HPDE6-E6E7 (cell line): Measurements from ENCODE around the gene GRIK5.
A peak's percentile ranks its signal among the peaks of the same experiment; 100 is the strongest.
"Not testable (repeated sequence)": the region's sequence is repeated elsewhere in the genome, so short reads cannot be mapped to it uniquely, and the experiment has no call there.

Source experiments
- DNase-seq: peaks from one replicate; pipeline ENCODE4 v3.0.0; 2011; ENCODE audit warnings: missing footprints; ENCODE audit errors: extremely low spot score

GRIK5 gene, protein sequence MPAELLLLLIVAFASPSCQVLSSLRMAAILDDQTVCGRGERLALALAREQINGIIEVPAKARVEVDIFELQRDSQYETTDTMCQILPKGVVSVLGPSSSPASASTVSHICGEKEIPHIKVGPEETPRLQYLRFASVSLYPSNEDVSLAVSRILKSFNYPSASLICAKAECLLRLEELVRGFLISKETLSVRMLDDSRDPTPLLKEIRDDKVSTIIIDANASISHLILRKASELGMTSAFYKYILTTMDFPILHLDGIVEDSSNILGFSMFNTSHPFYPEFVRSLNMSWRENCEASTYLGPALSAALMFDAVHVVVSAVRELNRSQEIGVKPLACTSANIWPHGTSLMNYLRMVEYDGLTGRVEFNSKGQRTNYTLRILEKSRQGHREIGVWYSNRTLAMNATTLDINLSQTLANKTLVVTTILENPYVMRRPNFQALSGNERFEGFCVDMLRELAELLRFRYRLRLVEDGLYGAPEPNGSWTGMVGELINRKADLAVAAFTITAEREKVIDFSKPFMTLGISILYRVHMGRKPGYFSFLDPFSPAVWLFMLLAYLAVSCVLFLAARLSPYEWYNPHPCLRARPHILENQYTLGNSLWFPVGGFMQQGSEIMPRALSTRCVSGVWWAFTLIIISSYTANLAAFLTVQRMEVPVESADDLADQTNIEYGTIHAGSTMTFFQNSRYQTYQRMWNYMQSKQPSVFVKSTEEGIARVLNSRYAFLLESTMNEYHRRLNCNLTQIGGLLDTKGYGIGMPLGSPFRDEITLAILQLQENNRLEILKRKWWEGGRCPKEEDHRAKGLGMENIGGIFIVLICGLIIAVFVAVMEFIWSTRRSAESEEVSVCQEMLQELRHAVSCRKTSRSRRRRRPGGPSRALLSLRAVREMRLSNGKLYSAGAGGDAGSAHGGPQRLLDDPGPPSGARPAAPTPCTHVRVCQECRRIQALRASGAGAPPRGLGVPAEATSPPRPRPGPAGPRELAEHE

DNA sequence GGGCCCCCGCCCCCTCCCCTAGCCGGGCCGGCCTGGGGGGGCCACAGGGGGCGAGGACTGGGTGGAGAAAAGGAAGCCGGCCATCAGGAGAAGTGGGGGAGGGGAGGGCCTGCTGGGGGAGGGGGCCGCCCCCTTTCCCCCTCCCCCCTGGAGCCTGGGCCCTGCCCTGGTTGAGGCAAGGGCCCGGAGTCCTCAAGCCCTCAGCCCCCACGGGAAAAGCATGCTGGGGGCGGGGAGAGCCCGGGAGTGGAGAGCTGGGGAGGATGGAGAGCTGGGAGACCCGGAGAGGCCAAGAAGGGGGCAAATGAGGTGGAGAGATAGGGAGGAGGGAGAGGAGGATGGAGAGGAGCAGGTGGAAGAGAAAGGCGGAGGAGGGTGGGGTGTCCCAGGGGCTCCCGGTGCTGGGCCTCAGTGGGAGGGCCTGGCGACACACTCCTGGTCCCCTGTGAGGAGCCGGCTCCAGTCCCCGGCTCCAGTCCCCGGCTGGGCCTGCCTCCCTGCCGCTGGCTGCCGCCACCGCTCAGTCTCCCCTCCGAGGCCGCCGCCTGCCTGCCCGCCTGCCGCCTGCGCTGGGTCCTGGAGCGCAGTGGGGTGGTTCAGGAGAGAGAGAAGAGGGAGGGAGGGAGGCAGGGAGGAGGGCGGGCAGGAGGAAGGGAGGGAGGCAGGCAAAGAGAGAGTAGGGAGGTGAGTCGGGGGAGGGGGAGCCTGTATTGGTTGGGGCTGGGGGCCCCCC, at the start of gene GRIK5:
TSS of gene GRIK5 (minus strand) at position 588 of the 733 bp plus-strand sequence. CDS start 4,436 bp downstream, outside the sequence.
- no peak for DNase-seq

DNA sequence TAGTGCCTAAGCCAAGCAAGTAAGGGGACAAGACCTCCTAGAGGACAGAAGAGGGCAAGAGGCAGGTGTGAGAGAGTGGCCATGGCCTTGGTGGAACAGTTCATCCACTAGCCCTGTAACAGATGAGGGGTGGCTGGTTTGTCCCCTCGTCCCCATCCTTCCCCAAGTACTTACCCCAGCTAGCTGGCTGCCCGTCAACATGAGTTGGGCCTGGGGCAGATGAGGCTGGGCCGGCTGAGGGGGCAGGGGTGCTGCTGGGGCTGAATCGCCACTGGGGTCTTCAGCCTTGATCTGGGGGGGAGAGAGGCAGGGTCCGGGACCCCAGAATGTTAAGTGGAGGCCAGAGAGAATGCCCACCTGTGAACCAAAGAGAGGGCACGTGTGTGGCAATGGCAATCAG, 47.1 kb upstream of the GRIK5 start:
- DNase-seq: no peak

- no peak for DNase-seq
These were observed 46.5 kb upstream of the GRIK5 start for GRCh38 chr19:42116308-42117075.

GRCh38 chr19:42115705-42116104, 45.7 kb upstream of the GRIK5 start:
- DNase-seq: no peak

GRCh38 chr19:42115219-42115618, 45.2 kb upstream of the GRIK5 start:
- no peak for DNase-seq

GRCh38 chr19:42114412-42114811, 44.4 kb upstream of the GRIK5 start:
- DNase-seq: no peak

DNA sequence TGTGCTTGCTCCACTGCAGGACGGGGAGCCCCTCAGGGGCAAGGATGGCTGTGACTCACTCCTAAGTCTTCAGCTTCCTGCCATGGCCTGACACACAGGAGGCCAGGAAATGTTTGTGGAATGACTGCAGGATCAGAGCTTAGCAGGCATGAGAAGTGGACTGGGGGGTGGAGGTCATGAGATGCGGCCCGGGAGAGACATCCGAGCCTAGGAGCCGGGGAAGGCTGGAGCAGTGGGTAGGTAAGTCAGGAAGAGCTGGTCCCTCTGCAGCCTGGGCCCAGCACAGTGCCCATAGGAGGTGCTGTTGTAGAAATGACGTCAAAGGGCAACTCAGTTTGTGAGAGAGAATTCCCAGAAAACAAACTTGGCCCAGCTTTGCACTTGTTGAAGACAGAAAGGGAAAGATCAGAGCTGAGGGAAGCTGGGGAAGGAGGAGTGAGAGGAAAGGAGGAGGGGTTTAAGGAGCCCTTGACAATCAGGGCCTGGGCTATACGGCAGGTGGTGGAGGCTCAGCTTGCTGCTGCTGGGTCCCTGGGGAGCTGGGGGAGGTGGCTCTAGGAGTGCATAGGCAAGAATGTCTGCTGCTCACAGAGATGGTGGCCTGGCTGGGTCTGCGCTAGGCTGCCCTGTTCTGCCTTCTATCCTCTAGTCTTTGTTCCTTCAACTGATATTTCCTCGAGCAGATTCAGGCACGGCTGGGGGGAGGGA, 43.8 kb upstream of the GRIK5 start:
- DNase-seq: peak; percentile 95

DNA sequence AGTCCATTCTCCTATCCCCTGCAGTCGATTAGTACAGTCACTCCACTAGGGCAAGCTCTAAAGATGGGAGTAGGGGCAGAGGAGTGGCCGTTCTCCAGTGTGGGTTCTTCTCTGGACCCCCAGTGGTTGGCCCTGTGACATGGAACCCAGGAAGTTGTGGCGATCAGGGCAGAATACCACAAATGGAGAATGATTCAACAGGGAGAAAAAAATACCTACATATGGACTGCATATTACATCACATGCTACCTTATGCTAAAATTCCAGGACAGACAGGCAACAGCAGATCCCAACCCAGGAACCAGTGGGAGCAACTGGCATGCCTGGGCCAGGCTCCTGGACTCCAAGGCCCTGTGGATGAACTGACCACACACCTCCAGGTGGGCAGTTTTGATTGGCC, 41.8 kb upstream of the GRIK5 start:
- DNase-seq: no peak

DNA sequence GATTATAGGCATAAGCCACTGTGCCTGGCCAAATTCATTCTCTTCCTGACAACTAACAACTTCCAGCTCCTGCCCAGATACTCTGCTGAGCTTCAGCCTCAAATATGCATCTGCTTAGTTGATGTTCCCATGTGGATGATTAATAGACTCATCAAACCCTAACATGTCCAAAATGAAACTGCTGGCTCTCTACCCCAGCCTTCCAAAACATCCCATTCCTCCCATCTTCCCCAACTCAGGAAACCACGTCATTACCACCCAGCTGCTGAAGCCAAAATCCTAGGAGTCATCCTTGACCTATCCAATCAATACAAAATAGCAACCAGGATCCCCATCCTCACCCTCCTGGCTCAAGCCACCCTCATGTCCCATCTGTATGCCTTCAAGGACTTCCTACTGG, 41.4 kb upstream of the GRIK5 start:
- no peak for DNase-seq

DNA sequence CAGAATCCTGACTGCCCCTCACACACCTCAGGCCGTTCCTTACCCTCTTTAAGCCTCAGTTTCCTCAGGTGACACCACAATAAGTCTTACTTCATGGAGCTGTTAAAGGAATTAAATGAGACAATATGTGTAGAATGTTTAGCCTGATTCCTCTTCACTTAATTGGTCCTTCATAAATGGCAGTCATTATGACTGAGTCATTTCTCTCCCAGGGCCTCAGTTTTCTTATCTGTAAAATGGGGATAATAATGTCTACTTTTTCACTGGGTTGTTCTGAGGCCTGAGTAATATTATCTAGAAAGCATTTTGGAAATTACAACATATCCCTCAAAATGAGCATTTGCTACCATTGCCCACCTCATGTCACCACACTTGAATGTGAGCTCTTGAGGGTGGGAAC, 40.7 kb upstream of the GRIK5 start:
- DNase-seq: no peak

- DNase-seq: no peak
These were observed 39.9 kb upstream of the GRIK5 start for GRCh38 chr19:42109896-42110295.

GRCh38 chr19:42108527-42109389, 38.8 kb upstream of the GRIK5 start:
- peak; percentile 79 for DNase-seq

DNA sequence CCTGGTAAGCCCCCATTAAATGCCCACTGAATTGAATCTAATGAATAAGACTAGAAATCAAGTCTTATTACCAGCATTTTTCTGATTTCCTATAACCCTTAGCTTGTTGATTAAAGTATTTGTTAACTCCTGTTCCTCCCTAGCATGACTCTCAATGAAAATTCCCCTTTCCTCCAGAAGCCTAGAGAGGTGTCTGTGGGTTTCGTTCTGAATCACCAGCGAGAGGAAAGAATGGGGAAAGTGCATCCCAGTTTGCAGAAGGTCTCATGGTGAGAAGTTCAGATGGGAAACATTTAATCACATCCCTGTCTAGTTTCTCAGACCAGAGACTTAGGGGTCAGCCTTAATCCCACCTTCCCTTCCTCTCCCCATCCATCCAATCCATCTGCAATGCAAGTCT, 35.4 kb upstream of the GRIK5 start:
- no peak for DNase-seq

- DNase-seq: no peak
These were observed 32.9 kb upstream of the GRIK5 start for GRCh38 chr19:42102877-42103276.

DNA sequence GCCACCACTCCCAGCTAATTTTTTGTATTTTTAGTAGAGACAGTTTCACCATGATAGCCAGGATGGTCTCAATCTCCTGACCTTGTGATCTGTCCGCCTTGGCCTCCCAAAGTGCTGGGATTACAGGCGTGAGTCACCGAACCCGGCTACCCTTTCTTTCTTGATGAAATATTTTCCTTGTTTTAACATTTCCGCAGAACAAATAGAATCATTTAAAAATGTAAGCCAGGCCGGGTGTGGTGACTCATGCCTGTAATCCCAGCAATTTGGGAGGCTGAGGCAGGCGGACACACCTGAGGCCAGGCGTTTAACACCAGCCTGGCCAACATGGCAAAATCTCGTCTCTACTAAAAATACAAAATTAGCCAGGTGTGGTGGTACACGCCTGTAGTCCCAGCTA, 30.2 kb upstream of the GRIK5 start:
- not testable (repeated sequence) for DNase-seq

DNA sequence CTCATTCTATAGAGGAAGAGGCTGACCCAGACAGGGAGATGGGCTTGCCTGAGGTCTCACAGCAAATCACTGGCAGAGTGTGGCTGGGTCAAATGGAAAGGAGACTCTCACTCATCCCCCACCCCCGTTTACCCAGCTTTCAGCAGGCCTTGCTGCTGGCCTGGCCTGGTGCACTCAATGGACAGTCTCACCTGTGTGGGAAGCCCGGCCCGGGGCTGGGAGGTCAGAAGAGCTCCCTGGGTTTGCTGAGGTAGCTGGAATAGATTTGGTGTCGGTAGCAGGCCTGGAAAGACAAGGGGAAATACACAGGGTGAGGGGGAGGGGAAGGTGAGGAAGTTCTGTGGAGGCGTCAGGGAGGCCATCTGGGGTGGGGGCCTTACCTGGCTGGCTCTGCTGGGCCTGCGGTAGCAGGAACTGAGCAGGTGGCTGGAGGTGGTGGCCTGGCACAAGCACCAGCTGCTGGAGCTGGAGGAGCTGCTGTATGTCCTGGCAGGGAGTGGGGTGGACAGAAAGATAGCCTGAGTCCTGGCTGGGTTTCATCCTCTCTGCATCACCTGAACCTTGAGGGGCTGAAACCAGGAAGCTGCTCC, 29.4 kb upstream of the GRIK5 start:
- no peak for DNase-seq

DNA sequence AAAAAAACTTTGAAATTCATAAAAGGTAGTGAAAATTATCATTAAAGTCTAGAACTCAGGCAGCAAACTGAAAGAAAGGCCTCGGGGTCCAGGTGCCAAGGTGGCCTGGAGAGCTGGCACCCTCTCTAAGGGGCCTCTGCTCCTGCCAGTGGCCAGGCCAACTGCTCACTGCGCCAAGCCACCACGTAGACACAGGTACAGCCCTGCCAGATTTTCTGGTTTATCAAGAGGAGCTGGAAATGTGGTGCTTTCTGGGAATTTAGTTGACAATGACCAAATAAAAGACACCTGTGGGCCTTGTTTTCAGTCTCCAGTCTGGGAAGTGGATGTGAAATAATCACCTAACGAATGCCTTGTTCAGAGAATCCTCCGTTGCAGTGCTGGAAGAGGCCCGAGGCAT, 28.8 kb upstream of the GRIK5 start:
- no peak for DNase-seq

DNA sequence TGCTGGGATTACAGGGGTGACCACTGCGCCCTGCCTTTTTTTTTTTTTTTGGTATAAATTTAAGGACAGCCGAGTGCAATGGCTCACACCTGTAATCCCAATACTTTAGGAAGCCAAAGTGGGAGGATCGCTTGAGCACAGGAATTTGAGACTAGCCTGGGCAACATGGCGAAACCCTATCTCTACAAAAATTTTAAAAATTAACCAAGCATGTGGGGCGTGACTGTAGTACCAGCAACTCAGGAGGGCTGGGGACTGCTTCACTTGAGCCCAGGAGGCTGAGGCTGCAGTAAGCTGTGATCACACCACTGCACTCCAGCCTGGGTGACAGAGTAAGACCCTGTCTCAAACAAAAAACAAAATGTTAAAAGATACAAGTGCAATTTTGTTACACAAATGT, 27.5 kb upstream of the GRIK5 start:
- no peak for DNase-seq

DNA sequence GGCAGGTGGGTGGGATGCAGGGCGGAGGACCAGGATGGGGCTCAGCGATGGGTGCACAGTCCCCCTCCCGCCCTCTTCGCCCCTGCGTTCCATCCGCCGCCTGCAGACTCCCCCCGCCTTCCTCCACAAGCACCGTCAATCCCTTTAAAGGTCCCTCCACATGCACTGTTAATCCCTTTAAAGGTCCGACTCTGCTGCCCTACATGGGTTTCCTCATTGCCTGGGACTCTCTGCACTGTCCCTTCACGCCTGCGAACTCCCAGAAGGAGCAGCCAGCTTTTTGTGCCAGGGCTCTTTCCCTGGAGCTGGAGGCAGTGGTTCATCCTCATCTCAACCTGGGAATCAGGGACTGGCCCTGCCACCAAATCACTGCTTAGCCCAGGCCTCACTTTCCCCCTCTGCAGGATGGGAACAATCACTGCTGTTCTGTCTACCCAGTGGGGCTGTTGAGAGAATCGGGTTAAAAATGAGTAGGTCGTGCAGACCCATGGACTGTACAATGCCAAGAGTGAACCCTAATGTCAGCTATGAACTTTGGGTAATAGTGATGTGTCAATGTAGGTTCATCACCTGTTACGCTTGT, 26.3 kb upstream of the GRIK5 start:
- no peak for DNase-seq
